ENCODE data around the gene GLP2R.
"Not testable (repeated sequence)": the region's sequence is repeated elsewhere in the genome, so short reads cannot be mapped to it uniquely, and the experiment has no call there.

Gene GLP2R, protein sequence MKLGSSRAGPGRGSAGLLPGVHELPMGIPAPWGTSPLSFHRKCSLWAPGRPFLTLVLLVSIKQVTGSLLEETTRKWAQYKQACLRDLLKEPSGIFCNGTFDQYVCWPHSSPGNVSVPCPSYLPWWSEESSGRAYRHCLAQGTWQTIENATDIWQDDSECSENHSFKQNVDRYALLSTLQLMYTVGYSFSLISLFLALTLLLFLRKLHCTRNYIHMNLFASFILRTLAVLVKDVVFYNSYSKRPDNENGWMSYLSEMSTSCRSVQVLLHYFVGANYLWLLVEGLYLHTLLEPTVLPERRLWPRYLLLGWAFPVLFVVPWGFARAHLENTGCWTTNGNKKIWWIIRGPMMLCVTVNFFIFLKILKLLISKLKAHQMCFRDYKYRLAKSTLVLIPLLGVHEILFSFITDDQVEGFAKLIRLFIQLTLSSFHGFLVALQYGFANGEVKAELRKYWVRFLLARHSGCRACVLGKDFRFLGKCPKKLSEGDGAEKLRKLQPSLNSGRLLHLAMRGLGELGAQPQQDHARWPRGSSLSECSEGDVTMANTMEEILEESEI

DNA sequence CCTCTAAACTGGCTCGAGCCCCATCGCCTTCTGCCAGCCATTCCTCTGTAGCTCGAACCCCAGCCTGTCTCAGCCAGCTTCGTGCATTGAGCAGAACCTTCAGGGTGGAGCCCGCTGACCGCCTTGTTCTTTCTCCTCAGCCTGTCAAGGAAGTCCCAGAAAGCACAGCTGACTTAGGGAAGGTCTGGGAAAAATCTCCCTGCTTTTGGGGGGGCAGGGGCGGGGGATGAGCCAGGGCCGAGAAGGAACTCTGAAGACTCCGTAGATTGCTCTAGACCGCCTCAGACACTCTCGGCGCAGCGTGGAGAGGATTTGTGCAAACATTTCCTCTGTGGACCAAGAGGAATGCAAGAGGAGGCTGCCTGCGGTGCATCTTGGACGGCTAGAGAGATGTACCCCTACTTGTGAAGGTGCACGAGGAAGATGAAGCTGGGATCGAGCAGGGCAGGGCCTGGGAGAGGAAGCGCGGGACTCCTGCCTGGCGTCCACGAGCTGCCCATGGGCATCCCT is at the start of gene GLP2R:
TSS of gene GLP2R (plus strand) at position 284 of the 510 bp plus-strand sequence. CDS start at position 424, 140 bp downstream.
- DNase-seq, result no peak

DNA sequence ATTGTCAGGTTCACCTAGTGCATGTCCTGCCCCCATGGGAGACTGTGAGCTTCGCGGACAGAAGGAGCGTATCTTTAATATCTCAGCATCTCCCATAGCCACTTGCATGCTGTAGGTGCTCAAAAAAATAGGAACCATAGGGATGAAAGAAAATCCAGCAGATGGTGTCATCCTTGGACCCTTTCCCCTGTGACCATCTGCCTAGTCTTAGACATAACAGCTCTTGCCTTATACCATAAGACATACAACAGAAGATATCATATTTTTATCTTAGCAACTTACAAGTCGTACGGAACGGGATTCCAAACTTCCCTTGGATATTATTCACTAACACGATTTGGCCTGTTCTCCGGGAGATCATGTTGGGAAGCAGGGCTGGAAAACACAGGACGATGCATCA is 48.8 kb upstream of the GLP2R start:
- DNase-seq, result no peak

DNA sequence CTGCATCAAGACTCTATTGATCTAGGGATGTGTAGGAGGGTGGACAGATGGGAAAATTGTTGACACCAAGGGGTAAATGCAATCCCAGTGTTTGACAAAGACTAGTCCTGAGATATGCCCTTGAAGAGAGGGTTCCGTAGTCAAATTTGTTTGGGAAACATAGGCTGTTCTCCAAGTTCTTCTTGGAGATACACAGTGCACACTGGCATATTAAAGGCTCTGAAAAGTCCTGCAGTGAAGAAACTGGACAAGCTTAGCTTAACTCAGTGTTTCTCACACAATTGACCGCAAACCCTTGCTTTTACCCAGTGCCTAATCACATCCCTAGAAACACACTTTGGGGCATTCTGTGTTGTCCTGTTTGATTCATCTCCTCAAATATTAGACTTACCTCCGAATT is 45.2 kb upstream of the GLP2R start:
- DNase-seq, result no peak

DNA sequence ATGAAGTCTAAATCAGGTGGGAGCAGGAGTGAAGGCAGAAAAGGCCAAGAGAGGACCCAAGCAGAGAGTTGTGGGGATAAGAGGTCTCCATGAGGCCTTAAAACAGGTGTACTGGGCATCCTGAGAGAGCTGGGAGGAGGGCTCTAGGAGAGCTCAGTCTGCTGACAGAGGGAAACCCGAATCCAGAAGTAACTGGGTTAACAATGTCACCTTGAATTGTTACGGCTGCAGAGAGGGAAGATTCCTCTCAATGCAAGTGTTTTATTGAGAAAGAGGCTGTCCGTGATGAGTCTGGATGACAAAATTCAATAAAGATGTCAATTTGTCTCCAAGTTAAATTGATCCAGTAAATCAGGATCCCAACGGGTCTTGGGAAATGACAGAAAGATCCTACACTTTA is 42.7 kb upstream of the GLP2R start:
- no peak for DNase-seq

DNA sequence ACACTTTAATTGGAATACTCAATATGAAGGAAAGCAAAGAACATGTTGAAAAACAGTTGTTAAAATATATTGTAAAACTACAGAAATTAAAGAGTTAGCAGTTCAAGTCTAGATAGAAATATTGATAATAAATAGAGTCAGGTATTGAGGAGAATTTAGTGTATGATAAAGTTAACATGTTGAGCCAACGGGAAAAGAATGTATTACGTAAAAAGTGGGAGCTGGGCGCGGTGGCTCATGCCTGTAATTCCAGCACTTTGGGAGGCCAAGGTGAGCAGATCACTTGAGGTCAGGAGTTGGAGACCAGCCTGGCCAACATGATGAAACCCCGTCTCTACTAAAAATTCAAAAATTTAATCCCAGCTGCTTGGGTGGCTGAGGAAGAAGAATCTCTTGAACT is 42.3 kb upstream of the GLP2R start:
- not testable (repeated sequence) for DNase-seq

DNA sequence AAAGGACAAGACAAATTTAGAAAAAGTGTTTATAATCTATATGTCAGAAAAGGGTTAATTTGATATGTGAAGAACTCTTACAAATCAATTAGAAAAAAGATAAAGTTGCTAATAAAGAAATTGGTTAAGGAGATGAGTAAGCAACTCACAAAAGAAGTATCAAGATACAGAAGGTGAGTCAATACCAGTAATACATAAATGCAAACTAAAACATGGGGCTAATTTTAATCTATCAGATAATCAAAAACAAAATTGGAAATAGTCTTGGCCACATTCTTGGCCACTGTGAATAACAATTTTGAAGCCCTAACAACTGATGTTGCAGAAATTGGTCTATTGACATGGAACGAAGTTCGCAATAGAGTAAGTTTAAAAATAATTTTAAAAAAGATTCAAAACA is 41.2 kb upstream of the GLP2R start:
- DNase-seq, result no peak

DNA sequence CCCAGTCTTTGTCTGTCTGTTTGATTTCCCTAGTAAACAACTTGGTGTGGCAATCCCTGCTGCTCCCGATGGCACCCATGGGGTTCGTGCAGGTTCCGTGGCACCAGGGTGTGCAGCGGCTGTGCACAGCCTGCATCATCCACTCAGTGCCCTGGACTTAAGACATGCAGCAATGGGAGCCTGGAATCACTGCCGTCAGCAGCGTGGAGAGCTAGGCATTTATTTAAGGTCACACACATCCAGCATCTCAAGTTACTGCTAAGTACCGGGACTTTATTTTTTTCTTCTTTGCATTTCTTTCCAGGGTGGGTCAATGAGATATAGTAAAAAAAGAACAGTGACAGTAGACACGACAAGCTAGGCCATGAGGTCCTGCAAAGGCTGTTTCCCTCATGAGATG is 37.1 kb upstream of the GLP2R start:
- DNase-seq, result no peak

DNA sequence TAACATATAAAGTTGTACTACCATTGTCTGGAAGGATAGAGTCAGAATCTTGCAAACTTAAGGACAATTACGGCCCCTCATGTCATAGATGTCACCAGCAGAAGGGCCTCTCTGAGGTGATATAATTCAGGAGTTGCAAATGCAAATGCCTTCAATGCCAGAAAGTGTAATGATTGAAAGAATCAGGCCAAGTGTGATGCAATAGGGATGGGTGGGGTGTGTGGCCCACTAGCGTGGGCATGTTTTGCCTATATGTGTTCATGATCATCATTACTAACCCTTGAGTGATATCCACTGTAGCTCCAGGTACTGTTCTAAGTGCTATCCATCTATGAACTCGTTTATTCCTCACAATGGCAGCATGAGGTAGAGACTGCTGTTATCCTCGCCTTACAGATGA is 35.4 kb upstream of the GLP2R start:
- no peak for DNase-seq

DNA sequence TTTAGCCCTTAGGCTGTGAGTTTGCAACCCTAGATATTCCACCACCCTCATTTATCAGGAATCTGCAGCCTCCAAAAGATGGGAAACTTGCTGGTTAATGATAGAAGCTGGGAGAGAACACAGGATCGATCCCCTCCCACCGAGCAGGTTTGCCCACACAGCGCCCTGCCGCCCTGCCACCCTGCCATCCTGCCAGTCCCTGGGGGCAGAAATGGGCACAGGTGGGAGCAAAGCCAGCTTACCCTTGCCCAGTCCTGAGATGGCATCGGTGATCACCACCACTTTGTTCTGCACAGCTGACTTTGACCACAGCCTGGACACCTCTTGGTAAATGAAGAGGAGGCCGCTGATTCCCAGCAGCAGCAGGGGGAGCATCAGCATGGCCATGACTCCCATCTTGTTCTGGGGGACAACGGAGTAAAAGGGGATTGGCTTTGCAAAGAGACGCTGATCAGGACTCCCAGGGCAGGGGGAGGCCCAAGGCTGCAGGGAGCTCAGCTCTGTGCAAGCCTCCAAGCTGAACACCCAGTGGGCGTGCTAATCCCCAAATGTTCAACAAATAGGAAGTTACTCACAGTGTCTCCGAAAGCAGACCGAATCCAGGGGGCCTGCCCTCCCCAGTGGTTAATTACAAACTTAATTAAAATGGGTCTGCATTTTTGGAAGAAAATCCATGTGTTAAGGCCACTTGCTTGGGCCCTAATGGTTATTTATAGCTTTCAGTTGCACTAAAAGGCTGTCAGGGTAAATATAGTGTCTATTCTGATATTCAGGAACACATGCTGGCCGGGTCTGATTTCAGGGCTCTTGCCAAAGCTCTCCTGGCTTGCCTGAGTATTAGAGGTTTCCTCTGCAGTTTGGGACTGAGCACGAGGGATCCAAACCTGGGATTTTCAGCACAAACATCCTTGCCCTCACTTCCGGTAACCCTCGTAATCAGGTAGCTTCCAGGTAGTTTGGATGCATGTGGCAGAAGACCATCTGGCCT is 34.5 kb upstream of the GLP2R start, which contains the start of gene DHRS7C:
TSS of gene DHRS7C (minus strand) at position 704 of the 988 bp plus-strand sequence. CDS start at position 396, 308 bp downstream.
- no peak for DNase-seq

DNA sequence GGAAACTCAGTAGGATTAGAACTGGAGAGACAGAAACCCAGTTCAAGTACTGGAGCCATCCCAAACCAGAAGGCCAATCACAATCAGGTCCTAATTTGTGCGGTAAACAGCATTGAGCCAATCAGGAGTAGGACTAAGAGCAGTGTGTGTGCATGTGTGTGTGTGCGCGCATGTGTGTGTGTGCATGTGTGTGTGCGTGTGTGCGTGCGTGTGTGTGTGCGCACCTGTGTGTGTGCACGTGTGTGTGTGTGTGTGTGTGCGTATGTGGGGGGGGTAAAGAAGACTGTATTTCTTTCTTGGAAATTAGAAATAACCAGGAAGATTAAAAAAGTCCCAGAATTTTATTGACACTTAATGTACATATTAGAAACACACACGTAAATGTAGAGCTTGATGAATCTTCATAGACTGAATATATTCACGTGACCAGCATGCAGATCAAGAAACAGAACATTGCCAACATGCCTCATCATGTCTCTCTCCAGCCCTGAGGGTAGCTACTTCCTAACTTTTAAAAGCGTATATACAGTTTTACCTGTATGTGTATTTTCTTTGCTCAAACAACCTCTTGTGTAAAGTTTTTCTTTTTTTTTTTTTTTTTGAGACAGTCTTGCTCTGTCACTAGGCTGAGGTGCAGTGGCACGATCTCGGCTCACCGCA is 33.4 kb upstream of the GLP2R start:
- DNase-seq, result no peak

DNA sequence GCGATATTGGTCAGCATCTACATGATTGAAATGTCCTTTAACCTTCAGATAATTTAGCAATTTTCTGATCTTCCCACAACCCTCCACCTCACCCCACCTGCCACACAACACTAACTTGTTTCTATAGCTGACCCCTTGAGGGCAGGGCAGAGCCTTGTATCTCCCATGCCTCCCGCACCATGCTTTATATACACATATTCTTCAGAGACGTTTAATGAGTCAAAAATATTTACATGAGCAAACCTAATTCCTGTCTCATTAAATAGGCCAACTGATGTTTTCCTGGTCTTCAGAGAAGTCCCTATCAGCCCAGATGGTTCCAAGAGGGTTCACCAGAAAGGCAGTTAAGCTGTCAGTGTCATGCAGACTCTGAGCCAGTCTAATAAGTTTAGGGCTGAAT is 27.7 kb upstream of the GLP2R start:
- DNase-seq, result no peak

DNA sequence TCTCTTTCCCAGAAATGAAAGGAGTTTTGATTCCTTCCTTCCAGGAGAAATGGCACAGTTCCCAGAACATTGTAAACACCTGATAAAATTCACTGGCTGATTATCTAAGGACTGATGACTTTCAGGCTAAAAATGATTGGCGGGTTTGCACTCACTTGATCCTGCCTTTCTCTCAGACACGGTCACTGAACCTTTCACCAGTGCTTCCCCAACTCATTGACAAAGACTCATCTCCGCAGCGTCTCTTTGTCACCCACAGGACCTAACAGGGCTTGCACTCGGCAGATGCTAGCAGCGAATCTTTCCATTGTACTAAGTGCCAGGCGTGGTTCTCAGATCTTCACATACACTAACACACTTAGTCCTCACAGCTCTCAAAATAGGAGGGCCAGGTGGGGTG is 27.0 kb upstream of the GLP2R start:
- DNase-seq, result no peak

DNA sequence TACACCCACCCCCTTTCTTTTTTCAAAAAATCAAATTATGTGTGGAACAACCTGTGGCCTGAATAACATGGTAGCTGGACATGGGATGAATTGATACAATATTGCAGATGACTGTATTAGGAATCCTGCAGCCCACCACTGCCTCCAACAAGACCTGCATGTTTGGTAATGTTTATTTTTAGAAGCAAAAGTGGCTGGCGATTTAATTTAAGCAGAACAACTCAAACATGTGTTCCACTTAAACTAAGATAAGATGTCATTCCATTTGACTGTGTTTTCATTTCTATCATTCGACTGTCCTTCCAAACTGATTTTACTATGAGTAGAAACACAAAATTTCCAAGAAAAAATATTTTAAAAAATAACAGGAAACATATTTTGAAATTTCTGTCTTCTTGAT is 24.2 kb upstream of the GLP2R start:
- DNase-seq, result no peak

DNA sequence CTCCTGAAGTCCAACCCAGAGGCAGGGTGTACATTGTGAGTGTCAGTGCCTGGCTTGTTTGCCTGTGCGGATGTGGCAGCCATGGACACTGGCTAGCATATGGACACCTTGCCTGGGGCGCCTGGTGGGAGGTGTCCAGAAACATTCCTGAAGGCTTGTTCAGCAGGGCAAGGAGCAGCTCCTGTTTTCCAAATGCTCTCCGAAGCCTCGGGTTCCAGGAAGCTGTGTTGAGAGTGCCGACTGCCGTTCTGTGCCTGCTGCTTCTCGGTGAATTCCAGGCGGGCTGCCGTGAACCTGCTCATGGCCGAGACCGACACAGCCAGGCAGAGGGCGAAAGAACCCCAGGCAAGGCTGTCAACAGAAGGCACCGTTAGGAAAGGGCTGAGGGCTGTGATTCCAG is 23.4 kb upstream of the GLP2R start:
- no peak for DNase-seq

DNA sequence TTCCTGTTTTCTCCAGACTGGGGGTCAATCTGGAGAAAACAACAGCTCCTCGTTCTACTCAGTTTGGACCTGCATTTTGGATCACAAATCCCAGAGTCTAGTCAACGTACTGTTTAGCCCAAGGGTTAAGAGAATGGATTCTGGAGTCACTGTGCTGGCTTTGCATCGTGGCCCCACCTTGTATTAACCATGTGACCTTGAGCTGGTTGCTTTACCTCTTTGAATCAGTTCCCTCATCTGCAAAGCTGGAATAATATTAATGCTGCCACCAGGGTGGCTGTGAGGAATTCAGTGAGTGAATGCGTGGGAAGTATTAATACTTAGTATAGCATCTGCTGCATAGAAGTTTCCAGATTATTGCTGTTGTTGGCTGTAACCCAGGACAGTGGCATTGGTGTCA is 23.0 kb upstream of the GLP2R start:
- no peak for DNase-seq

DNA sequence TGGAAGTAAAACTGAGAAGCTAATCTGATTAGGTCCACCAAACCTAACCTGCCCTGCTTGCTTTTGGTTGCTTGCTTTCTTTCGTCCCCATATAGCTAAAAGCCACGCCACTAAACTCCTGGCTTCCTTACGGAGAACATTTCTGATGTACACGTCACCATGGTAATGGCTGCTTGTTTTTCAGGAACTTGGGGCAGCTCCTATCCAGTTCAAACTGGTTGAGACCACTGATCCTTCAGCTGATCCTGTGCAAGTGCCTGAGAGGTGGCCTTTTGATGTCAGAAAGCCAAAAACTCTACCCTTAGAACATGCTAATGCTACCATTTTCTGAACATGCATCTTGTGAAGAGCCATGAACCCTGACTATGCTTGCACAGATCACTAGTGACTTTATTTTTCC is 20.0 kb upstream of the GLP2R start:
- no peak for DNase-seq

DNA sequence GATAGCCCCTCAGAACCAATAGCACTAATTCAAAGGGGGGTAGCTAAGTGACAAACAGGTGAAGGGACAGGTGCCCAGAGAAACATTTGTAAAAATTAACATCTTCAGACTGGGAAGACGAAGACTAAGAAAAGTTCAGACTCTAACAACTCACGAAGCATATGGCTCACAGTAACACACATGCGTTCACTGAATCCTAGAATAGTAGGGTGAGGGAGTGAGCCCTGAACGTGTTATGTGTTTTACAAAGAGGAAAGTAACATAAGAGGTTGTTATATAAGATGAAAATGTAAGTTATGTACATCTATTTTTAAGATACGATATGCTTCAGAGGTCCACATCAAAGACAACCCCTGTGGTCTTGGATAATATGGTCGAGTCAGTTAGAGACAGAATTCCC is 19.0 kb upstream of the GLP2R start:
- no peak for DNase-seq

DNA sequence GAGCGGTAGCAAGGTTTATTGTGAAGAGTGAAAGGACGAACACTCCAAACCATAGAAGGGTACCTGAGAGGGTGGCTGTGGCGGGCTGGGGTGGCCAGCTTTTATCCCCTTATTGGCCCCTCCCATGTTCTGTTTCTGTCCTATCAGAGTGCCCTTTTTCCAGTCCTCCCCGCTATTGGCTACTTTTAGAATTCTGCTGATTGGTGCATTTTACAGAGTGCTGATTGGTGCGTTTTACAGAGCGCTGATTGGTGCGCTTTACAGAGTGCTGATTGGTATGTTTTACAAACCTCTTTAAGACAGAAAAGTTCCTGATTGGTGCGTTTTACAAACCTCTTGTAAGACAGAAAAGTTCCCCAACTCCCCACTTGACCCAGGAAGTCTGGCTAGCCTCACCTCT is 16.3 kb upstream of the GLP2R start:
- DNase-seq, result no peak

DNA sequence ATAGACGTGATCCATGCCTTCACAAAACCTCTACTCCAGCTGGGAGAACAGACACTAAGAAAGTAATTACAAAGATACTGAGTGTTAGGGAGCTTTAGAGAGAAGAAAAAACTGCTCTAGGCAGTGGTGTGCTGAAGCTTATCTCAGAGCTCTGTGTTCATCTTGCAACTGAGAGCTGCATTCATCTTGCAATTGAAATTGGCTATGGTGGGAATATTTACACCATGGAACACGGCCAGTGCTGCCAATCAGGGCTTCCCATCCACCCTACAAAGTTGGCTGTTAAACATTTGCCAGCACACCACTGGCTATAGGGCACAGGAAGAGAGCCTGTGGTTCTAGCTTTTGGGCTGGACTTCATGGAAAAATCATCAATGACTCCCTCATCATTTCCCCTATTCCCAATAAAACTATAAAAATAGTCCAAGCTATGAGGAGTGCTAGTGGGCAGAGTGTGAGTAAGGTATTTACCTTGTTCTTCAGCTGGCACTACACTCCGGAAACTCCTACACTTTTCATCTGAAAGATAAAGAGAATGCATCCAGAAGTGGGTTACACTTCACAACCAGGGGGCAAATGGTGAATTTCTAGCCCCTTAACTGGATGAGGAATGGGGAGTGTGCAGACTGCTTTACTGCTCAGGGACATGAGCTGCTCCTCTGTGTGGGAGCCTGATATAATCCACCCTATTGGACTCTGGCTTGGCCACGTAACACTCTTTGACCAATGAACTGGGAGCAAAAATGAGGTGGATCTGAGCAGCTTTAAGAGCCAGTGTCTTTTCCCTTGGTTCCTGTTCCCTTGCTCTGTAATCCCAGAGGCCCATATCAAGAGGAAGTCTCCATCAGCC is 15.4 kb upstream of the GLP2R start:
- no peak for DNase-seq

DNA sequence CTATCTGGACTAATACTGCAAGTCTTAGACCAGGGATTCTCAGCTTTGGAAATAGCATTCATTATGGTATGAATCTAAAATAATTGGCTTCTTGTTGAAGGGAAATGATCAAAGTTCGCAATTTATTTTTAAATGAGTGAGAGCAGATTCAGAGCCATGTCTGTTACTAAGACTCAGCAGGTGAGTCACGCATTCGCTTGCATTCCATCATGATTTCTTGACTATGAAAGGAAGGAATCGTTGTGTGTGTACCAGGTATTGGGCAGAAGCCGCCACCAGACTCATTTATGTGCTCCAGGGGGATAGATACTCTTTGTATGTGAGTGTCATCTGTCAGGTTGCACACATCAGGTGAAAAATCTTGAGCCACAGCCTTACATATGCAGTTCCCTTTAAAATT is 14.6 kb upstream of the GLP2R start:
- no peak for DNase-seq

DNA sequence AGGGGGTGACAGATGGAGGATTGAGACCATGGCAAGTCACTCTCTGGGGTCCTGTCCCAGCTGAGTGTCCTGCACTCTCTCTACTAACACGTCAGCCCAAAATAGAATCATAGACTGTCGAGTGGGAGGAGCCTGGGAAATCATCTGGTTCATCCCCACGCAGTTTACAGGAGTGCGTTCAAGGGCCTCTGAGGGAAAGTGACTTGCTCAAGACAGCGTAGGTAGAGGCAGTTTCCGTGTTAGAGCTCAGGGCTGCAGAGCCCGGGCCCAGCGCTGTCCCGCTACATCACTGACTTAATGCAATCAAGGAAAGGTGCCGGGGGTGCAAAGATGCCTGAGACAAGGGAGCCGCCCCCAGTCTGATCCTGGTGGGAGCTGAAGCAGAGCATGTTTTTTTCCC is 14.2 kb upstream of the GLP2R start:
- DNase-seq, result no peak

DNA sequence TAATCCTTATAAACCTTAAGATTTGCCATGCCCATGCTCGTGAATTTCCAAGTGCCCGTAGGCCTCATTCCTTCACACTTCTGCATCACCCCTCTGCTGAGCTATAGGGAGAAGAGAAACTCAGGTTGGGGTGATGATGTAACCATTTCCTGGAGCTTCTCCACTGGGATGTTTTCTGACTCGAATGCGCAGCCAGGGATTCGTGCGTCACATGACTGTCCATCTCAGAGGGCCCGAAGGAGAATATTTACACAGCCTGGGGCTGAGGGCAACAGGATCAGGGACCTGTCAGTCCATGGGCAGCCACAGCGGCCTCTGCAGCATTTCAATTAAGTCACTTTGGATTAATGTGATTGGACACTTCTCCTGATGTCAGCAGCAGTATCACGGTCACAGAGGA is 12.6 kb upstream of the GLP2R start:
- no peak for DNase-seq

Measured in cerebellar nuclear complex (tissue), 1 donor.